Suprapubic skin (tissue), 3 donors: Measurements from ENCODE around the gene ICE1.

ENCODE experiments used
- CTCF ChIP-seq, 2 donors: fragments of 200-600 bp in 1 of 2; fragments of 450-650 bp in 1 of 2; sonication (generic) in 1 of 2; IDR thresholded peaks; one replicate each; pipeline ENCODE4 v1.5.1; 2016 to 2019; ENCODE audit warnings: antibody characterized with exemption in 2 of 2, mild to moderate bottlenecking in 1 of 2, moderate library complexity in 1 of 2
- POLR2A ChIP-seq, 2 donors: fragments of 450-650 bp; IDR thresholded peaks; one replicate each; pipeline ENCODE4 v1.6.1; 2017; ENCODE audit warnings: antibody characterized with exemption in 2 of 2, mild to moderate bottlenecking in 2 of 2, moderate library complexity in 2 of 2

- TF ChIP-seq CTCF (IDR thresholded peaks at IDR 0.05) (no peak), POLR2A (IDR thresholded peaks at IDR 0.05) (no peak)
Observed at GRCh38 chr5:5466227-5466626, 43.8 kb downstream of the ICE1 start.
